C4-2B (cell line): ENCODE results near the gene CCND1.

Experiments used
- ZFX ChIP-seq: fragments of 450-650 bp; IDR thresholded peaks from 2 replicates; pipeline ENCODE4 v1.6.1; 2017
- TF ChIP-seq, protein P1 (sequence below): fragments of 450-650 bp; conservative IDR thresholded peaks from 2 replicates; pipeline ENCODE4 v1.5.1; 2017; ENCODE audit warnings: mild to moderate bottlenecking

- TF ChIP-seq ZFX = no peak
- TF ChIP-seq, protein P1, sequence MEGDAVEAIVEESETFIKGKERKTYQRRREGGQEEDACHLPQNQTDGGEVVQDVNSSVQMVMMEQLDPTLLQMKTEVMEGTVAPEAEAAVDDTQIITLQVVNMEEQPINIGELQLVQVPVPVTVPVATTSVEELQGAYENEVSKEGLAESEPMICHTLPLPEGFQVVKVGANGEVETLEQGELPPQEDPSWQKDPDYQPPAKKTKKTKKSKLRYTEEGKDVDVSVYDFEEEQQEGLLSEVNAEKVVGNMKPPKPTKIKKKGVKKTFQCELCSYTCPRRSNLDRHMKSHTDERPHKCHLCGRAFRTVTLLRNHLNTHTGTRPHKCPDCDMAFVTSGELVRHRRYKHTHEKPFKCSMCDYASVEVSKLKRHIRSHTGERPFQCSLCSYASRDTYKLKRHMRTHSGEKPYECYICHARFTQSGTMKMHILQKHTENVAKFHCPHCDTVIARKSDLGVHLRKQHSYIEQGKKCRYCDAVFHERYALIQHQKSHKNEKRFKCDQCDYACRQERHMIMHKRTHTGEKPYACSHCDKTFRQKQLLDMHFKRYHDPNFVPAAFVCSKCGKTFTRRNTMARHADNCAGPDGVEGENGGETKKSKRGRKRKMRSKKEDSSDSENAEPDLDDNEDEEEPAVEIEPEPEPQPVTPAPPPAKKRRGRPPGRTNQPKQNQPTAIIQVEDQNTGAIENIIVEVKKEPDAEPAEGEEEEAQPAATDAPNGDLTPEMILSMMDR = no peak
Observed at GRCh38 chr11:69605737-69606526, 35.0 kb upstream of the CCND1 start.
